DMS79 treated with DMSO at 0.1 percent for 48 hours (cell line): ENCODE results near the gene AIFM1.

ENCODE experiments used
- DNase-seq: peaks from one replicate; lab custom pipeline; 2025; lab: John Stamatoyannopoulos, UW

The AIFM1 gene

DNA sequence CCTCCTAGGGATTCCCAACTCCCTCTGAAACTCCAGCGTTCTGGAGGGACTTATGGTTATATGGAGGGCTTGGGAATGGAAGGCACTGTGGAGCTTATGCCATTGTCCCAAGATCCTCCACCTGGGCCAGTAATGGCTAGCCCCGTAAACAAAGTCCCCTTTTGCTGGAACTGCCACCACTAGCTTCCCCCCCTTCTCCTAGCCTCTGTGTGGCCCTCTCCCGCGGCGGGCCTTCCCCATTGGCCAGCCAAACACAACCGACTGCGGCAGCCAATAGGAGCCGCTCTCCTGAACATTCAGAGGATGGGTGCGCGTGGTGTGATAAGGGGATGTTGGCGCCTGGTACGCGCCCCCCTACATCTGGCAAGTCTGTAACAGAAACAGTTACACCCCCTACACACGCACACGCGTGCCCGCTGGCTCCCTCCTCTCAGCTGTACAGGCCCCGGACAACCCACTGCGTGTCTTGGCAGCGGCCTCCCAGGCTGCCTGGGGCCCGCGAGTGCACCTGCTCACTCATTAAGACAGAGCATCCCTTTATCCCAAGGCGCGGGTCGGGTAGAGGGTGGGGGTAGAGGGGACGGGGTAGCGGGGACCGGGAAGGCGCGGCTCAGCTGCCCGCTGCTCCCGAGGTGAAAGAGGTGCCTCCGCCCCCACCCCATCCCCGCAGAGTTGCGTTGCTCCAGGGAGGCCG lies 5.3 kb upstream of the AIFM1 start:
- DNase-seq, result peak; percentile 65

DNA sequence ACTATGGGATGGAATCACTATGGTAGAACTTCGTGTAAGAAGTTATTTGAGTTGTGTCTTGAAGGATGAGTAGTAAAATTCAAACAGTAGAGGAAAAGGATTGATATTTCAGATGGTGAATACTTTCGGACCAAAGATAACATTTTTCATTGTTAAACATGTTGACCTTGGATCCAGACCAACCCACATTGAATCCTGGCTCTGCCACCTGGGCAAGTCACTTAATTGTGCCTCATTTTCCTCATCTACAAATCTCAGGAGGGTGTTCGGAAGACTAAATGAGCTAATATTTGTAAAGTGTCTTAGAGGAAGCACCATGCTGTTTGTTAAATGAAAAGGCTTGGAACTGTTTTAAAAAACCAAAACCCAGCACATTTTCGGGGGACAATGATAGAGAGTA lies 1.4 kb upstream of the AIFM1 start:
- DNase-seq, result no peak

- no peak for DNase-seq
Measured at GRCh38 chrX:130166503-130166777, 799 bp upstream of the AIFM1 start.

DNA sequence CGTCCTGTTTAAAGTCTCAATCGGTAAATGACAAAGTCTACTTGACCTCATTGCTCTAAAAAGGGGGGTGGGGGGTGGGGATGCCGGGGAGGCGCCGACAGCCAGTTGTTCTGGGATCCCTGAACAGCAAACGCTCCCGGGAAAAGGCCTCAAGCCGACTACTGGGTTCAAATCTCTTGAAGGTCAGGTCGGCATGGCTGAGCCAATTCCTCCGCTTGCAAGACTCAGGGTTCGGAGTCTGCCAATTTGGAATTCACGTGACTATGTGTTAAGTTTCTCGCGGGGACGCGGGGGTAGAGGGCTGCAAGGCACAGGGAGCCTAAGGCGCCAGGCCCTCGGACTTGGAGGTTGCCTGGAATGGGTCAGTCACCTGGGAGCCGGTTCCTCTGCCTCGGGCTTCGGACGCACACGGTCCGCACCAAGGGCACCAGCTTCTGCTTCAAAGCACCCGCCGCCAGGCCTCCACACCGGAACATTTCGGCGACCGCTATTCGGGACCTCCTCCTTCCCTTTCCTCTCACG lies 399 bp downstream of the AIFM1 start:
- no peak for DNase-seq

DNA sequence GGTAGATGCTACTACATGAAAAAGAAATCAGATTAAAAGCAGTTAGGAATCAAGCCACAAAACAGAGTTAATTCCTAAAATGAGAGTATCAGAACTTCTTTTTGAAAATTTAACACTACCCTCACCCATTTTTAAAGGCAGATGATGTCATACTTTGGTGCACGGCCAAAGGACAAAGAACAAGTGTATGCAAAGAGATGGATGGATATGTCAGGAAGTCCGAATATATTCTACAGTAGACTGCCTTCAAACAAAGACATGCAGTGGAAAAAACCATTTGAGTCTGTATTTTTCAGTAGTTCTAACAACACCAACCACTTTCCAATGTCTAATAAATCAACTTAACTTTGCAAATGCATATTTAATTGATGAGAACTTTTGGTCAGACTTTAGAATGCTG lies 2.2 kb downstream of the AIFM1 start:
- no peak for DNase-seq

GRCh38 chrX:130162094-130162735 lies 3.4 kb downstream of the AIFM1 start:
- DNase-seq, result no peak

DNA sequence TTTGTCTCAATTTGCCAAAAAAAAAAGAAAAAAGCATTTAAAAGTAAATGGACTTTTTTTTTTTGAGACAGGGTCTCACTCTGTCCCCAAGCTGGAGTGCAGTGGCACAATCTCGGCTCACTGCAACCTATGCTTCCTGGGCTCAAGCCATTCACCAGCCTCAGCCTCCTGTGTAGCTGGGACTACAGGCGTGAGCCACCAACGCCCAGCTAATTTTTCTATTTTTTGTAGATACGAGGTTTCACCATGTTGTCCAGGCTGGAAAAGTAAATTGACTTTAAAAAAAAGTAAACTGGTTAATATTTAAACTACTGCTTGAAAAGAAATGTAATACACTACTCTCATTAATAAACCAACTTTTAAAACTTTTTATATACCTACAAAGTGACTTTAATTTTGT lies 5.9 kb downstream of the AIFM1 start:
- no peak for DNase-seq

DNA sequence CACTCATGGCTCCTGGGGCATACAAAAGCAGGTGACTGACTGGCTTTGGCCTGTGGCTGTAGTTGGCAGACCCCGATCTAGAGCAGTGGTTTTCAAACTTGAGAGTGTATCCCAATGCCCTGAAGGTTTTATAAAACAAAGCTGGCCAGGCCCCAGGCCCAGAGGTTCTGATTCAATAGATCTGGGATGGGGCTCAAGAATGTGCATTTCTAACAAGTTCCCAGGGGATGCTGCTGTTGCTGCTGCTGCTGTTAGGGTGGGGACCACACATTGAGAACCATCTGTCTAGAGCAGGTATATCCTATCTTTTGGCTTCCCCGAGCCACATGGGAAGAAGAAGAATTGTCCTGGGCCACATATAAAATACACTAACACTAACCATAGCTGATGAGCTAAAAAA lies 7.3 kb downstream of the AIFM1 start:
- no peak for DNase-seq

DNA sequence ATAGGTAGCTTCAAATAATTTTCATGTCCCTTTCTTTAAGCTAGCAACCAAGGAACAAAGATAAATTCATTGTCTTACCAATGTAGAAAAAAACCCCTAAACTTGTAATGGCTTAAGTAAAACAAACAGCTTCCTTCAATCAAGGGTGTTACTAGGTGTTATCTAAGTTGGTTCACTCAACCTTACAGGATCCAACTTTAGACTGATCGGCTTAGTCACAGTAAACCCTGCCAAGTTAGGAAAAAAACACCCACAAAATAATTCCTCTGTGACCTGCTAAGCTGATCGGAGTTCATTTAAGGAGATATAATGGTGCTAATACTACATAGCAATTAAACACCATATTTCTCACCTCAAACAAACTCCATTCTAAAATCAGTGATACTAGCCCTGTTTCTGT lies 10.1 kb downstream of the AIFM1 start:
- no peak for DNase-seq

DNA sequence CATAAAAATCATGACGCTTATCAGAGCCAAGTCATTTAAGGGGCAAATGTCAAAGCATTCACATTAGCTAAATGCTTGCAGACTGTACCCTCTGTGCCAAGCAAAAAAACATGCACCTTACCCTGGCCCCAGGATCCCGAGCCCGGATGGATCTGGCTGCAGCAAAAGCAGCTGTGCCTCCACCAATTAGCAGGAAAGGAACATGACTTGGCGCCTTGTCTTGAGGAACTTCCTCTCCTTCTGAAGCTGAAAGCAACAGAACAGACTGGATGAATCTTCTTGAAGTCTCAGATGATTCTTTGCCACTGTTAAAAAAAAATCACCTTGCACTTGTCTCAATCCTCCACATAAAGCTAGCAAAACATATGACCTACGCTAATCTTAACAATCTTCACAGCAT lies 18.0 kb downstream of the AIFM1 start:
- no peak for DNase-seq

DNA sequence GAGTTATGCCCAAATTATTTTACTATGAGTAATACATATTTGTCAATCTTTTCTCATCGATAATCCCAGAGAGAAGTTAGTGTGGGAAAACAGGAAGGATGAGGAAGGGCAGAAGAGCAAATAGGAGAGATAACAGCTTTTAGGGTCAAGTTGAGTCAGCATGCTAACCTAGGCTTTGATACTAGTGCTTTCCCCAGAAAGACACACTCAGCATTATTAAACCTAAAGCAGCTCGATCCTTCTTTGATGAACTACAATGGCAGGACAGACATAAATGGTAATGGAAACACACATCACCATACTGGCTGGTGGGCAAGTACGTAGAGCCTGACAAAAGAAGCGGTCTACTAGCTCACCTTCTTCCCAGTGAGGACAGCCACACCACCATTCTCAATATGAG lies 20.5 kb downstream of the AIFM1 start:
- no peak for DNase-seq

GRCh38 chrX:130144509-130144908 lies 21.1 kb downstream of the AIFM1 start:
- DNase-seq, result no peak

DNA sequence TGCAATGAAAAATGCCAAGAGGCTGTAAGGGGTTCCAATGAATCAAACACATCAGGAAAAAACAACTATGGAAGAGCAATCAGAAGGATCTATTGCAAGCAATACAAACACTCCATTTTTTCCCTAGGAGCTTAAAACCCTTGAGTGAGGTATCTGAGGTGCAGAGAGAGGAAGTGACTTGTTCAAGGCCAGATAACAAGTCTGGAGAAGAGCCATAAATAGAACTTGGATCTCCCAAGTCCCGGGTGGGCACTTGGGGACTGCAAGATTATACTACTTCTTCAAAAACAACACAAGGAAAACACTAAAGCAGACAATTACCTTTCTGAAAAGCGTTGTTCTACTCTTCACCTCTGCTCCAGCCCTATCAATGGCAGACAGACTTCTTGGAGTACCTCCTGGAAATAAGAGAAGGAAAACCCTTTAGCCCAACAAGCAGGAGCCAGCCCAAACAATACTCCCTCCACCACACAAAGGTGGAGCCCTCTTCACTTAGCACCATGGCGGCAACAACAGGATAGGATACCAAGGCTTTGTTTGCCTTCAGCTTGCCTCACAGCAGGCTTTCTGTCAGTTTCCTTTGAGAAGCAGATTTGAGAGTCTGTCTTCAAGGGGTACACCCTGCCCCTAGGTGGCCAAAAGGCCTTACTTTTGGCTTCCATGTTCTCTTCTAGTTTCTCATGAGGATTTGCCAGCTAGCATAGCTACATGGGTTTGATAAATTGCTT lies 26.0 kb downstream of the AIFM1 start:
- peak; percentile 69 for DNase-seq

- DNase-seq, result no peak
Measured at GRCh38 chrX:130136961-130137360, 28.7 kb downstream of the AIFM1 start.

- DNase-seq, result no peak
Measured at GRCh38 chrX:130136496-130136895, 29.1 kb downstream of the AIFM1 start.

- DNase-seq, result no peak
Measured at GRCh38 chrX:130130990-130131389, 34.7 kb downstream of the AIFM1 start.

- DNase-seq, result no peak
Measured at GRCh38 chrX:130125091-130125874, 40.4 kb downstream of the AIFM1 start.

DNA sequence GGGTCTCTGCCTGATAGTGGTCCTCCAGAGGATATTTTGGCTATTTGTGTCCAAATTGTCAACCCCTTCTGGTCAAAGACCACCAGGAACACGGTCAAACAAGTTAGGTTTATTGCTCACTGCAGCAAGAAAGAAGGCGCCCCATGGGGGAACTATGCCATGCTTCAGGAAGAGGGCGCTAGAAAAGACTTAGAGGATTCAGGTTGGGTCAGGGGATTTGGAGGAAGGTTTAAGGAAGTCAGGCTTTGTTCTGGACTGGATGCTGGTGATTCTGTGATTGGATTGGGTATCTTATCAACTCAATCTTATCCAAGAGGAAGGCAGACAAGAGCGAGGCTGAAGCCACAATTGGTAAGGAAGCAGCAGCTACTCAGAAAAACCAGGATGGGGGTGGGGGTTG lies 41.1 kb downstream of the AIFM1 start:
- no peak for DNase-seq

DNA sequence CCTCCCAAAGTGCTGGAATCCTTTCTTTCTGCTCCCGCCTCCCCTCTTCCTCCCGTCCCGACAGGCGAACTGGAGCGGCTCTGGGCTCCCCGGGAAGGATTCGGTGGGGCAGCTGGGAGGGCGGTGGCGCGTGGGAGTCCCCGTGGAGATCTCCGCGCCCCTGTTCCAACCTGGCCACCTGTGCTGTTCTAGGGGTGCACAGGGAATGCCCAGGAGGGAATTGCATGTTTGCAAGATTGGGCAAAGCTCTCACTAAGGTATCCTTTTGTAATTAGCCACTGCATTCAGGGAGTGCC lies 44.2 kb downstream of the AIFM1 start:
- DNase-seq, result no peak

DNA sequence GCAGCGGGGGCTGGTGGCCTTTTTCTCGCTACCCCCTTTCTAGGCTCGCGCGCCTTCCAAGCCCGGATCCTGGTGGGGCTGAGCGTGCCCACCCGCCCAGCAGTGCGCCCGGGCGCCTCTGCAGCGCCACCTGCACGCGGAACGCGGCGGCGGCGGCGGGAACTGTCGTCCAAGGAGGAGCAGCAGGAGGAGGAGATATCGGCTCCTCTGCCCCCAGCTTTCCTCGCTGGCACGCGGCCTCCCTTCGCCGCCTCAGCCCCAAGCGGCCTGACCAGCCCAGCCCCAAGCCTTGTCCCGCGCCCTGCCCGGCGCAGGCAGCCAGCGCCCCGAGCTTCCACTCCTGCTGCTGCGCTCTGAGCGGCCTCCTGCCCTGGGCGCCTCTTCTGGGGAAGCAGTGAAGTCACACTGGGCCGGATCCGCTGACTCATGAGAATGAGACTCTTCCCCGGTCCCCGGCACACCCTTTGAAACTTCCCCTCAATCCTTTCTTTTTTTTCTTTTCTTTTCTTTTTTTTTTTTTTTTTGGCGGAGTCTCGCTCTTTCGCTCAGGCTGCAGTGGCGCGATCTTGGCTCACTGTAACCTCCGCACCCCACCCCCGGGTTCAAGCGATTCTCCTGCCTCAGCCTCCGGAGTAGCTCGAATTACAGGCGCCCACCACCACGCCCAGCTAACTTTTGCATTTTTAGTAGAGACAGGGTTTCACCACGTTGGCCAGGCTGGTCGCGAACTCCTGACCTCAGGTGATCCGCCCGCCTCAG lies 44.7 kb downstream of the AIFM1 start:
- DNase-seq, result no peak

DNA sequence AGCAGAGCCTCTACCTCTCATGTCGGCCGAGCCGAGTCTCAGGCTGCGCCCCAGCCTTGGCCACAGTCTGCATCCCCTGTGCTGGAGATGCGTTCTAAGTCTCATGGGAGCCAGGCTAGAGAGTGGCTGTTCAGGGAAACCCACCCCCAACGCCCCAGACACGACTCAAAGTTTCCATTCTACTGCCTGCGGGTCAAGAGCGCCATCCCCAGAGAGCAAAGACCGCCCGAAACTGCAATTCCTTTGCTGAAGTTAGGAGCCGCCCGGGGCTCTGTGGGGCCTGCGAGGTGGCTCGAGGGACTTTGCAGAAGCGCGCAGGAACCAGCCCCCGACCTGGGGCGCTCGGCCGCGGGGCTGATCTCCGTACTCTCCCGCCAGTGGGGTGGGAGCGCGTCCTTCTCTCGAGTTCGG lies 45.3 kb downstream of the AIFM1 start:
- DNase-seq, result no peak

GRCh38 chrX:130119312-130119898 lies 46.2 kb downstream of the AIFM1 start:
- DNase-seq, result no peak
